Fibroblast of skin of left quadriceps (primary cell): ENCODE results near the gene KRTAP5-4.

Source experiments
- DNase-seq, 2 experiments: peaks; one replicate each; pipeline ENCODE4 v3.0.0-alpha.2; 2013; ENCODE audit warnings: low read depth in 2 of 2

Gene KRTAP5-4

GRCh38 chr11:1572197-1573076 lies 49.5 kb downstream of the KRTAP5-4 start, which contains the start of gene DUSP8:
Gene DUSP8 (minus strand): TSS chr11:1572271. CDS start chr11:1565826, 6,445 bp downstream.
- peak; percentile 49 to 56 for DNase-seq

GRCh38 chr11:1571760-1572196 lies 50.2 kb downstream of the KRTAP5-4 start:
- DNase-seq, result no peak
